Measurements from ENCODE around the gene BCAR3. TPM values are rescaled to one million over a fixed set of nuclear protein-coding genes. Genes with fewer than 3 reads are reported as not detected.

BCAR3 gene
- total RNA-seq, 1 donor from 2014 or later = 41.0 TPM

DNA sequence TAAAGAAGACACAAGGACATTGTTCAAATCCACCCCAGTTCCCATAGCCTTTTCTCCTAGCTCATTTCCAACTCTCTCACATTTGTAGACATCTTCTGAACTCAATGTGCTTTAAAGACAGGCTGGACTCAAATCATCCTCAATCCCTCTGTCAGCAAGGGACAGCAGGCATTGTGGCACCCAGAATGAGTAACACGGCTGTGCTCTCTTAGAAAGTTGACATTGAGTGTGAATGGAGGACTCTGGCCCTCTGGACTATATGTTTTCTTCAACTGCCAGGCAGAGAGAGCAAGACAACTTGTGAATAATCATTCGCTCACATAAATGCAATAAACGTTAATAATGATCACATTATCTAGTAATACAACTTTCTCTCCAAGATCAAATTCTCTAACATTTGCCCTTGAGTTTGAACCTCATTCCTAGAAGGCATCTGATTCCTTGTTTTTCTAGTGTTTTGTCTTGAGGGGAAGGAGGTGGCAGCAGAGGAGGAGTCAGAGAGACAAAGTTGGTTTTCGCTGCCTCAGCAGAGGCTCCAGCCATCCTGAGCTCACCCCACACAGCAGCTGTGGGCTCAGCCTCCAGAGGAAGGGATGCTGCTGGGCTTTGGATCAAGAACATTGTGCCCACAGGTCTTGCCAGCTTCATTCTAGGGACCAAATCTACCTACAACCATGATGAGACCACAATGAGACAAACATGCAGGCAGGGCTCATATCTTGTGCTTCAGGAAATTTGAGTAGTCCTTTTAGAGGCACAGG lies 85.1 kb downstream of the BCAR3 start:
- Histone ChIP-seq H3K27me3 (no peaks in the 10 kb centered on the region), H3K36me3 (peaks cover 0 to 4% of the 10 kb centered on the region in 2 donors), H3K4me1 (peaks cover 4 to 66% of the 10 kb centered on the region in 2 donors), H3K9me3 (no peaks in the 10 kb centered on the region), H3K4me3 (no peak overlapping the region), H3K27ac (peak overlapping the region in 1 of 2 donors; percentile 14)
- TF ChIP-seq, protein P1, sequence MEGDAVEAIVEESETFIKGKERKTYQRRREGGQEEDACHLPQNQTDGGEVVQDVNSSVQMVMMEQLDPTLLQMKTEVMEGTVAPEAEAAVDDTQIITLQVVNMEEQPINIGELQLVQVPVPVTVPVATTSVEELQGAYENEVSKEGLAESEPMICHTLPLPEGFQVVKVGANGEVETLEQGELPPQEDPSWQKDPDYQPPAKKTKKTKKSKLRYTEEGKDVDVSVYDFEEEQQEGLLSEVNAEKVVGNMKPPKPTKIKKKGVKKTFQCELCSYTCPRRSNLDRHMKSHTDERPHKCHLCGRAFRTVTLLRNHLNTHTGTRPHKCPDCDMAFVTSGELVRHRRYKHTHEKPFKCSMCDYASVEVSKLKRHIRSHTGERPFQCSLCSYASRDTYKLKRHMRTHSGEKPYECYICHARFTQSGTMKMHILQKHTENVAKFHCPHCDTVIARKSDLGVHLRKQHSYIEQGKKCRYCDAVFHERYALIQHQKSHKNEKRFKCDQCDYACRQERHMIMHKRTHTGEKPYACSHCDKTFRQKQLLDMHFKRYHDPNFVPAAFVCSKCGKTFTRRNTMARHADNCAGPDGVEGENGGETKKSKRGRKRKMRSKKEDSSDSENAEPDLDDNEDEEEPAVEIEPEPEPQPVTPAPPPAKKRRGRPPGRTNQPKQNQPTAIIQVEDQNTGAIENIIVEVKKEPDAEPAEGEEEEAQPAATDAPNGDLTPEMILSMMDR (IDR thresholded peaks at IDR 0.05) = no peak
- DNase-seq (ENCODE audit: low spot score in 2 of 2) = no peak
- intact Hi-C loops (cut with DNase I) = no loop called here

DNA sequence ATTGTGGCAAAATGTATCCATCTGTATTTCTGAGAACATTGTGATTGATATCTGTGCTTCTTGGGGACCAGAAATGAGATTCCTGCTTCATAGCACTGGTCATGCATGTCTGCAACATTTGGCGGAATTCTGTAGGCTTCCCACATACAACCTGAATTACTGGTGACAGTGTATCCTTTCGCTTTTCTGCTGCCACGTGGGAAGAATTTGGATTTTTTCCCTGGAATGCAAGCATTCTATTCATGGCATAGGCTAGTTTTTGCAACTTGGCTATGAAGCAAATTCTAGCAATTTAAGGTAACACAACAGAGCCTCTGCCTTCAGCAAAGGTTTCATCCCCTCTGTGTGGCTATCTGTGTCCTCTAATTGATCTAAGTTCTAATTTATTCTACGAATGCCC lies 85.9 kb downstream of the BCAR3 start:
- TF ChIP-seq, protein P1 (IDR thresholded peaks at IDR 0.05) = no peak
- Histone ChIP-seq H3K36me3 (peaks cover 0 to 4% of the 10 kb centered on the region in 2 donors), H3K9me3 (no peaks in the 10 kb centered on the region), H3K4me3 (no peak overlapping the region), H3K27ac (peak overlapping the region in 1 of 2 donors; percentile 14), H3K27me3 (no peaks in the 10 kb centered on the region), H3K4me1 (peaks cover 5 to 66% of the 10 kb centered on the region in 2 donors)
- DNase-seq (ENCODE audit: low spot score in 2 of 2) = no peak
- intact Hi-C loops (cut with DNase I) = no loop called here

DNA sequence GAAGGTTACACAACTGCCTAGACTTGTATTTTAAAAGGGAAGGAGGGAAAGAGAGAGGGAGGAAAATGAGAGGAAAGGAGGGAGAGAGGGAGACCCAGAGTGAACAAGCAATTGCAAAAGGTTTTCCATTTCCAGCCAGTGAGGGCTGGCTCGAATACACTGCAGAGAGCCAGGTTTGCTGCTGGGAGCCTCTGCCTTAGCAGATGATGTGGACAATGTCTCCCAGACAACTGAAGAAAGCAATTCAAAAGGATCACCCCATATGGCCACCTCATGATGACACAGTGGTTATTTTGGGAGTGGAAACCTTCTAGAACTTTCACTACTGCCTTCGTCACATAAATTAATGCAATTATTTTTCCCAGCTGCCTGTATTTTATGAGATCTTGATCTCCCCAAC lies 86.4 kb downstream of the BCAR3 start:
- peaks cover 0 to 7% of the 10 kb centered on the region in 2 donors for H3K36me3 ChIP-seq
- H3K4me1 ChIP-seq = peaks cover 5 to 62% of the 10 kb centered on the region in 2 donors
- H3K27ac ChIP-seq = no peak overlapping the region
- no peaks in the 10 kb centered on the region for H3K9me3 ChIP-seq
- H3K4me3 ChIP-seq = no peak overlapping the region
- intact Hi-C loops (cut with DNase I) = no loop called here
- DNase-seq (ENCODE audit: low spot score in 2 of 2) = no peak
- no peaks in the 10 kb centered on the region for H3K27me3 ChIP-seq
- TF ChIP-seq, protein P1 (IDR thresholded peaks at IDR 0.05) = no peak

DNA sequence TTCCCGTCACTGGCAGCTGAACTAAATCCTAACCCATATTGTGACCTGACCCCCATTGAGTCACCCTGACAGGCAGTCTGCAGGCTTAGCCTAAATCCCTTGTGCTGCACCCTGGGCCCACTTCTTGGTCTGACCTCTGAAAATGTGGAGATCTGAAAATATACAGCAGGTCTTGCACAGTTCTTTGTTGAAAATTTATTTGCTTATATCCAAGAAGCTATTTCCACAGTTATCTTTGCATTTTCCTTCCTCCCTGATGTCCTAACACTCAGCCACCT lies 87.1 kb downstream of the BCAR3 start:
- H3K4me1 ChIP-seq = peaks cover 5 to 60% of the 10 kb centered on the region in 2 donors
- intact Hi-C loops (cut with DNase I) = no loop called here

DNA sequence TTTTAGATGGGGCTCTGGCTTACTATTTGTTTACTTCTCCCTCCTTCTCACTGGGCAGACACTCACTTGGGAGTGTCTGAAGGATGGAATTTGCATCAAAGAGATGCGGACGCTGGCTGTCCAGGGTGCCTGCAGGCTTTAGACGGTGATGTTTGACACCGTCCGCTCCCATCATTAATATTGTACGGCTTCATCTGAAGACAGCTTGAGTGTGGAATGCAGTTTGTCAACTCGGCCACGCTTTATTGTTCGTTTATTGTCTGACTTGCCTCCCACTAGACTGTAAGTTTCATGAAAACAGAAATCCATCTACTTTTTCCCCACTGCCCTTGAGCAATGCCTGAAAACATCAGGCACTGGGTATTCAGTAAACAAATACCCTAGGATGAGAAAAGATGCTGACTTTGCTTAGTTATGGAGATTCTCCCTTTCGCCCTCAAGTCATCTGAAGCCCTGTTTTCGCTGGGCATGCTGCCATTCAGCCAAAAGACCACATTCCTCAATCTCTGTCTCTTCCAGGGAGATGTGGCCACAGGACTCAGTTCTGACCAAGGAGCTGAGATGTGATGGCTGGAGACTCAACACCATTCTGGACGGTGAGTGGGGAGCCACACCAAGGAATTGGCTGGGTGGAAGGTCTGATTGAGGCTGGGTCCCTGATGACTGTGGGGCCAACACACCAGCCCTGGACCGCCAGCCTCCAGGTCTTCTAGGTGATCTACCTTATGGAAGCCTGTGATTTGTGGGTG lies 87.6 kb downstream of the BCAR3 start:
- Histone ChIP-seq H3K36me3 (peaks cover 9 to 19% of the 10 kb centered on the region in 2 donors), H3K9me3 (no peaks in the 10 kb centered on the region), H3K27me3 (no peaks in the 10 kb centered on the region), H3K4me1 (peaks cover 5 to 59% of the 10 kb centered on the region in 2 donors), H3K27ac (peak overlapping the region; percentile 26 to 33), H3K4me3 (no peak overlapping the region)
- no peak for DNase-seq (ENCODE audit: low spot score in 2 of 2)
- TF ChIP-seq, protein P1 (IDR thresholded peaks at IDR 0.05) = no peak
- intact Hi-C loops (cut with DNase I) = no loop called here

More for the DNA sequence above, 87.1 kb downstream of the BCAR3 start:
- H3K9me3 ChIP-seq = no peaks in the 10 kb centered on the region
- no peak for DNase-seq (ENCODE audit: low spot score in 2 of 2)
- no peak overlapping the region for H3K4me3 ChIP-seq
- TF ChIP-seq, protein P1 (IDR thresholded peaks at IDR 0.05) = no peak
- H3K27me3 ChIP-seq = no peaks in the 10 kb centered on the region
- peaks cover 4 to 14% of the 10 kb centered on the region in 2 donors for H3K36me3 ChIP-seq
- H3K27ac ChIP-seq = no peak overlapping the region
